Activated B cell treated with CpG ODN at 0.5 μM for 24 hours (primary cell): ENCODE measurements around the gene KLHDC9. TPM values are rescaled to one million over a fixed set of nuclear protein-coding genes. Genes with fewer than 3 reads are reported as not detected.

Experiments
- ATAC-seq: fragments of 200-7000 bp; cut with Tn5 transposase; one replicate; pipeline ENCODE4 v1.10.0; 2021; ENCODE audit warnings: low read depth, mild to moderate bottlenecking, moderate library complexity
- CTCF ChIA-PET: fragments of 350-600 bp; sonication (Branson Sonifier 250); formaldehyde crosslinking; loops from one replicate; lab custom pipeline; 2021; ENCODE audit warnings: antibody characterized with exemption; lab: Charles Lee
- POLR2A ChIA-PET: fragments of 350-600 bp; sonication (Branson Sonifier 250); formaldehyde crosslinking; loops from one replicate; lab custom pipeline; 2021; ENCODE audit warnings: antibody characterized with exemption; lab: Charles Lee
- DNase-seq: peaks from one replicate; pipeline ENCODE4 v3.0.0; 2022
- H3K27ac Mint-ChIP-seq: one replicate; pipeline ENCODE4 v1.8.0; 2020; ENCODE audit warnings: mixed read lengths
- H3K27me3 Mint-ChIP-seq: one replicate; pipeline ENCODE4 v1.8.0; 2021; ENCODE audit warnings: mixed read lengths
- H3K36me3 Mint-ChIP-seq: one replicate; pipeline ENCODE4 v1.8.0; 2021; ENCODE audit warnings: low read depth, mixed read lengths
- H3K4me1 Mint-ChIP-seq: one replicate; pipeline ENCODE4 v1.8.0; 2021; ENCODE audit warnings: mixed read lengths
- H3K4me3 Mint-ChIP-seq: one replicate; pipeline ENCODE4 v1.8.0; 2020; ENCODE audit warnings: mild to moderate bottlenecking, mixed read lengths
- H3K9me3 Mint-ChIP-seq: one replicate; pipeline ENCODE4 v1.8.0; 2020; ENCODE audit warnings: mixed read lengths
- CTCF ChIP-seq: fragments of 200-600 bp; IDR thresholded peaks from one replicate; pipeline ENCODE4 v1.8.0; 2022; ENCODE audit warnings: antibody characterized with exemption, mild to moderate bottlenecking
- intact Hi-C: fragments of 100-400 bp; cut with micrococcal nuclease; formaldehyde crosslinking; loops from one replicate; pipeline ENCODE4 v1.15.1; 2024
- total RNA-seq: library from RNA; stranded (reverse); gene quantifications from 2 replicates; pipeline ENCODE4 v1.2.3, GENCODE V29; 2022

Gene KLHDC9
- total RNA-seq, 1 donor from 2014 or later, result 2.9 TPM

GRCh38 chr1:161083748-161084596 is 14.2 kb upstream of the KLHDC9 start:
- Mint-ChIP-seq H3K27me3 (peaks cover 4% of the 10 kb centered on the region), H3K4me1 (no peaks in the 10 kb centered on the region), H3K4me3 (no peak overlapping the region), H3K9me3 (no peaks in the 10 kb centered on the region), H3K27ac (no peak overlapping the region), H3K36me3 (no peaks in the 10 kb centered on the region)
- intact Hi-C loops, result no loop called here
- ChIA-PET POLR2A (interaction anchor here (0.6 kb wide), 1 partner anchor 220 kb away, joined by 6 read pairs; no protein-coding TSS in a partner anchor), CTCF (no interaction called here)
- no peak for DNase-seq
- TF ChIP-seq CTCF, result no peak
- no peak for ATAC-seq

- H3K9me3 Mint-ChIP-seq, result no peaks in the 10 kb centered on the region
- TF ChIP-seq CTCF, result no peak
- no peak overlapping the region for H3K4me3 Mint-ChIP-seq
- ChIA-PET CTCF (no interaction called here), POLR2A (interaction anchor here (0.6 kb wide), 1 partner anchor 221 kb away, joined by 6 read pairs; no protein-coding TSS in a partner anchor)
- no peak overlapping the region for H3K27ac Mint-ChIP-seq
- H3K27me3 Mint-ChIP-seq, result peaks cover 2% of the 10 kb centered on the region
- no peak for ATAC-seq
- intact Hi-C loops, result no loop called here
- H3K36me3 Mint-ChIP-seq, result no peaks in the 10 kb centered on the region
- H3K4me1 Mint-ChIP-seq, result no peaks in the 10 kb centered on the region
- DNase-seq, result no peak
These were observed 13.6 kb upstream of the KLHDC9 start for GRCh38 chr1:161084597-161084988.

GRCh38 chr1:161085165-161085564 is 13.0 kb upstream of the KLHDC9 start:
- intact Hi-C loops, result no loop called here
- H3K4me3 Mint-ChIP-seq, result no peak overlapping the region
- DNase-seq (no peak), ATAC-seq (no peak)
- no peaks in the 10 kb centered on the region for H3K9me3 Mint-ChIP-seq
- ChIA-PET POLR2A (interaction anchor here (0.6 to 0.7 kb wide), 2 partner anchors 11 to 37 kb away, joined by 4 to 5 read pairs; no protein-coding TSS in a partner anchor), CTCF (no interaction called here)
- H3K36me3 Mint-ChIP-seq, result no peaks in the 10 kb centered on the region
- peaks cover 2% of the 10 kb centered on the region for H3K27me3 Mint-ChIP-seq
- no peak for TF ChIP-seq CTCF
- H3K4me1 Mint-ChIP-seq, result no peaks in the 10 kb centered on the region
- no peak overlapping the region for H3K27ac Mint-ChIP-seq

- intact Hi-C loops, result no loop called here
- Mint-ChIP-seq H3K27me3 (peaks cover 2% of the 10 kb centered on the region), H3K4me3 (no peak overlapping the region), H3K9me3 (no peaks in the 10 kb centered on the region), H3K27ac (no peak overlapping the region), H3K4me1 (no peaks in the 10 kb centered on the region), H3K36me3 (no peaks in the 10 kb centered on the region)
- TF ChIP-seq CTCF, result no peak
- POLR2A ChIA-PET, result interaction anchor here (1.0 kb wide), 1 partner anchor 11 kb away, joined by 3 read pairs; the partner anchor contains the start of gene KLHDC9
- ATAC-seq (no peak), DNase-seq (no peak)
- CTCF ChIA-PET, result no interaction called here
These were observed 11.7 kb upstream of the KLHDC9 start for GRCh38 chr1:161086457-161086856.

- ChIA-PET CTCF (no interaction called here), POLR2A (no interaction called here)
- no peak for DNase-seq
- H3K27ac Mint-ChIP-seq, result no peak overlapping the region
- no peaks in the 10 kb centered on the region for H3K36me3 Mint-ChIP-seq
- TF ChIP-seq CTCF, result no peak
- H3K27me3 Mint-ChIP-seq, result peaks cover 2% of the 10 kb centered on the region
- no peaks in the 10 kb centered on the region for H3K4me1 Mint-ChIP-seq
- ATAC-seq, result no peak
- intact Hi-C loops, result no loop called here
- H3K4me3 Mint-ChIP-seq, result no peak overlapping the region
- no peaks in the 10 kb centered on the region for H3K9me3 Mint-ChIP-seq
These were observed 9.5 kb upstream of the KLHDC9 start for GRCh38 chr1:161088587-161089110.
